Thymus (tissue), 11 donors: Measurements from ENCODE around the gene RHD. TPM values are rescaled to one million over a fixed set of nuclear protein-coding genes. Genes with fewer than 3 reads are reported as not detected.
"Not testable (repeated sequence)": the region's sequence is repeated elsewhere in the genome, so short reads cannot be mapped to it uniquely, and the experiment has no call there.

Experiments used
- DNase-seq, 9 donors: peaks; one replicate each; pipeline ENCODE4 v3.0.0-alpha.2; 2013; ENCODE audit warnings: low spot score in 9 of 9, low read depth in 6 of 9, missing footprints in 1 of 9
- H3K27ac ChIP-seq, 2 donors: one replicate each; pipeline ENCODE4 v1.5.1; 2013; ENCODE audit warnings: control low read depth in 1 of 2, low read depth in 1 of 2, low read length in 1 of 2, mild to moderate bottlenecking in 1 of 2, moderate library complexity in 1 of 2
- H3K27me3 ChIP-seq, 2 donors: one replicate each; pipeline ENCODE4 v1.5.1; 2013; ENCODE audit warnings: low read length in 1 of 2; ENCODE audit not compliant: control insufficient read depth in 2 of 2, insufficient read depth in 1 of 2
- H3K36me3 ChIP-seq, 2 donors: one replicate each; pipeline ENCODE4 v1.5.1; 2013; ENCODE audit warnings: low read length in 1 of 2, mild to moderate bottlenecking in 1 of 2, moderate library complexity in 1 of 2; ENCODE audit not compliant: control insufficient read depth in 2 of 2, insufficient read depth in 2 of 2
- H3K4me1 ChIP-seq, 2 donors: one replicate each; pipeline ENCODE4 v1.5.1; 2013; ENCODE audit warnings: low read length in 2 of 2; ENCODE audit not compliant: control insufficient read depth in 2 of 2, insufficient read depth in 2 of 2
- H3K4me3 ChIP-seq, 2 donors: one replicate each; pipeline ENCODE4 v1.5.1; 2013; ENCODE audit warnings: low read length in 2 of 2, control low read depth in 1 of 2, mild to moderate bottlenecking in 1 of 2
- H3K9me3 ChIP-seq, 2 donors: one replicate each; pipeline ENCODE4 v1.5.1; 2013; ENCODE audit warnings: low read length in 1 of 2, mild to moderate bottlenecking in 1 of 2; ENCODE audit not compliant: control insufficient read depth in 2 of 2, insufficient read depth in 1 of 2
- WGBS: extraction: QIAGEN DNeasy Blood & Tissue Kit; methylation state at CpG from one replicate; pipeline ENCODE4 v1.1.7; 2013; 5-methylcytosine and 5-hydroxymethylcytosine counted together
- polyA plus RNA-seq: library from polyadenylated mRNA; stranded (reverse); fragments of 200-250 nt; gene quantifications from one replicate; pipeline ENCODE4 v1.2.3, GENCODE V29; 2013
- total RNA-seq: library from RNA; stranded (reverse); fragments of 120-200 nt; gene quantifications from one replicate; pipeline ENCODE4 v1.2.4, GENCODE V29; 2013
- donor health status: healthy.

The RHD gene
- total and polyA plus RNA-seq, 2 donors = 0.09 to 0.61 TPM

DNA sequence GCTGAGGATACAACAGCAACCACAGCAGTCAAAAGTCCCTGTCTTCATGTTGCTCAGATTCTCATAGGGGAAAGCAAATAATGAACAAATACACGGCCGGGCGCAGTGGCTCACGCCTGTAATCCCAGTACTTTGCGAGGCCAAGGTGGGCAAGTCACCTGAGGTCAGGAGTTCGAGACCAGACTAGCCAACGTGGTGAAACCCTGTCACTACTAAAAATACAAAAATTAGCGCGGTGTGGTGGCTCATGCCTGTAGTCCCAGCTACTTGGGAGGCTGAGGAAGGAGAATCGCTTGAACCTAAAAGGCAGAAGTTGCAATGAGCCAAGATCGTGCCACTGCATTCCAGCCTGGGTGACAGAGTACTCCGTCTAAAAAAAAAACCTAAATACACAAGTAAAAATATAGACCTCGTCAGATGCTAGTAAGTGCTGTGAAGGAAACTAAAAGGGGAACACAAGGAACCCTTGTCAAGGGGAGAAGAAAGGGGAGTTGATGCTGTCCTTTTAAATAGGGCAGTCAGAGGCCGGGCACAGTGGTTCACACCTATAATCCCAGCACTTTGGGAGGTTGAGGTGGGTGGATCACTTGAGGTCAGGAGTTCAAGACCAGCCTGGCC lies 4.1 kb upstream of the RHD start:
- not testable (repeated sequence) for H3K36me3 ChIP-seq, H3K27me3 ChIP-seq, H3K4me1 ChIP-seq, H3K9me3 ChIP-seq, DNase-seq
- peak overlapping the region; percentile 30 to 47 for H3K4me3 ChIP-seq
- H3K27ac ChIP-seq = peak overlapping the region in 1 of 2 donors; percentile 70
- 32% methylated on average over 14 of the region's 14 CpGs for WGBS

DNA sequence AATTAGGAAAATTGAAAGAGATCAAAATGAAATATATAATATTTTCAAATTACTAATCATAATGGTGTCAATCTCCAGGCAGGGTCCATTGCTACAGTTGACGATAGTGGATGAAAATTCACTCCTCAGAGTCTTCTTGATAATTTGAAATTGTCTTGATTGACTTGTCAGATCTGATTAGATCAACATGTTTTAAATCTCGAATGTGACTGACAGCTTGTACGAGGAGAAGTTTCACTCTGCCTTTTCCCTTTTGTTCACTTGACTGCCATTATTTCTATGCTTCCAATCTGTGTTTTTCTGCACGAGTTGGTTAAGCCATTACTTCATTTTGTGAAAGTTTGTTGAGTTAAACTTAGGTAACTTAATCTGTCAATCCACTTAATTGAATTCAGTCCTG lies 3.3 kb downstream of the RHD start:
- not testable (repeated sequence) for H3K27ac ChIP-seq, DNase-seq, H3K27me3 ChIP-seq, H3K4me3 ChIP-seq, H3K4me1 ChIP-seq, H3K36me3 ChIP-seq, H3K9me3 ChIP-seq
- 91% methylated on average over 4 of the region's 4 CpGs for WGBS

DNA sequence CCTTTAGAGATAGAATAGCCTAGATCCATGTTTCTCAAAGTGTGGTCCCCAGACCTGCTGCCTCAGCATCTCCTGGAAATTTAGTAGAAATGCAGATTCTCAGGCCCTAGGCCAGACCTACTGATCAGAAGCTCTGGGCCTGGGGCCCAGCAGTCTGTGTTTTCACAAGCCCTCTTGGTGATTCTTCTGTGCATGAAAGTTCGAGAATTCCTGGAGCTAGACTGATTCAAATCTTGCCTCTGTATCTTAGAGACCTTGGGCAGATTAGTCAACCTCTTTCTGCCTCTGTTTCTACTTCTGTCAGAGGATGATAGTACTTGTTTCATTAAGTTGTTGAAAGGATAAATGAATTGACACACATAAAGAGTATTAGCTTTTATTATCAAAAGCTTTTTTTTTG lies 5.0 kb downstream of the RHD start:
- H3K27ac ChIP-seq, H3K36me3 ChIP-seq, H3K27me3 ChIP-seq, H3K4me1 ChIP-seq, DNase-seq, H3K9me3 ChIP-seq, H3K4me3 ChIP-seq: not testable (repeated sequence)
- 96% methylated on average over 1 of the region's 1 CpG for WGBS

DNA sequence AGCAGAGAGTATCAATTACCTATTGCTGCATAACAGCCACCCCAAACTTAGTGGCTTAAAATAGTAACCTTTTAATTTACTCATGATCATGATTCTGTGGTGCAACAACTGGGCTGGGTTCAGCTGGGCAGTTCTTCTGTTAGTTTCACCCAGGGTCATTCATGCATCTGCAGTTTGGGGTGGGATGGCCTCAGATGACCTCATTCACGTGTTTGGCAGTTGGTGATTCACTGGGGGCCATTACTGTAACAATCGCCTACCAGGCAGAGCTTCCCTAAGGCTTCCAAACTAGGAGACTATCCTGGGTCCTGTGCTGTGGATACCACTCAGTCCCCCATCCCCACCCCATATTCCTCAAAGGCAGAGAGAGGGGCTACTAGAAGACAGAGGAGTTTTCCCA lies 6.0 kb downstream of the RHD start:
- 82% methylated on average over 2 of the region's 2 CpGs for WGBS
- not testable (repeated sequence) for H3K4me1 ChIP-seq, DNase-seq, H3K27ac ChIP-seq, H3K4me3 ChIP-seq, H3K27me3 ChIP-seq, H3K9me3 ChIP-seq, H3K36me3 ChIP-seq

DNA sequence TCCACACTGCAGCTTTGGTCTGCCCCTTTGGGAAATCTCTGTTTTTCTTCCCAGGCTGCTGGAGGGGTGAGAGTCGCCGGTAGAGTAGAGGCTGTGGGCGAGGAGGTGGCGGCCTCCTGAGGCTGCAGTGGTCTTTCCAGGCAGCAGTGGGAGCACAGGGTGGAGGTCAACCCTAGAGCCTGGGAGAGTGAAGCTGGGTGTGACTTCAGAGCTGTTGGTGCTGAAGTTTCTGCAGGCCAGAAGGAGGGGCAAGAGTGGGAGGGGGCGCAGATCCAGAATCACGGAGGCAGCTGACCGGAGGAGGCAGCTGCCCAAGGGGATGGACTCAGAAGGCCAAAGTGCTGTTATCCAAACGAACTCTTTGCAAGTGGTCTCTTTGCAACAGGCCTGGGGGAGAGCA lies 6.5 kb downstream of the RHD start:
- H3K27ac ChIP-seq, H3K4me3 ChIP-seq, H3K36me3 ChIP-seq, H3K27me3 ChIP-seq, DNase-seq, H3K9me3 ChIP-seq, H3K4me1 ChIP-seq: not testable (repeated sequence)
- WGBS = 93% methylated on average over 4 of the region's 8 CpGs

DNA sequence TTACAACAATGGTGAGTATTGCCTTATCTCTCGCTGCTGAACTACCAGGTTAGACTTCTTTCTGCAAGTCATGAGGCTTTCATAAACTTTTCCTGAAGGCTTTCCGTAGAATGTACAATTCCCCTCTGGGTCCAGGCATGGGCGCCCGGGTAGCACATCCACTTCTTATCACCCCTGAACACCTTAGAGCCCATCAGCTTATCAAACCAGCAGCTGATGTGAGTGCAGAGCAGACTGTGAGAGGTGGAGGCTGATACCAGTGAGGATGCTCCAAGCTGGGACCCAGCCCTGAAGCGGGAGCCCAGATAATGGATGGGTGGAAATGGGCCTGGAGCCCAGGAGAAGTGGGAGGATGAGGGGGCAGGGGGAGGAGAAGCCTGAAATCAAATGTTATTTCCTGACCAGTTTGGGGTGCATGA lies 7.4 kb downstream of the RHD start:
- H3K27me3 ChIP-seq, H3K4me1 ChIP-seq, H3K4me3 ChIP-seq, DNase-seq, H3K27ac ChIP-seq, H3K36me3 ChIP-seq, H3K9me3 ChIP-seq: not testable (repeated sequence)
- 87% methylated on average over 4 of the region's 5 CpGs for WGBS

DNA sequence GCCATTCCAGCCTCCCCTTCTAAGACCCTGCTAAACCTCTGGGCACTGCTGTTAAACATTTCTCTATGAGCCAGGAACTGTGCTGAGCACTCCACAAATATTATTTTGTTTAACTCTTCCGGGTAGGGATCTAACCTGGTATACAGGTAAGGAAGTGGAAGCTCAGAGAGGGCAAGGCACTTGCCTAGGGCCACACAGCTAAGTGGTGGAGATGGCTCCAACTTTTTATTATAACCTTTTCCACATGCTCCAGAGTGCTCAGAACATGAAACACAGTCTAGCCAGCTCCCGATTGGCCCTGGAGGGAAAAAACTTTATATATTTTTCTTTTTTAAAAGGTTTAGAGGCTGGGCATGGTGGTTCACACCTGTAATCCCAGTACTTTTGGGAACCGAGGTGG lies 13.6 kb downstream of the RHD start:
- H3K4me3 ChIP-seq, H3K36me3 ChIP-seq, DNase-seq, H3K27me3 ChIP-seq, H3K27ac ChIP-seq, H3K4me1 ChIP-seq, H3K9me3 ChIP-seq: not testable (repeated sequence)
- whole genome bisulfite sequencing = 97% methylated on average over 3 of the region's 3 CpGs

DNA sequence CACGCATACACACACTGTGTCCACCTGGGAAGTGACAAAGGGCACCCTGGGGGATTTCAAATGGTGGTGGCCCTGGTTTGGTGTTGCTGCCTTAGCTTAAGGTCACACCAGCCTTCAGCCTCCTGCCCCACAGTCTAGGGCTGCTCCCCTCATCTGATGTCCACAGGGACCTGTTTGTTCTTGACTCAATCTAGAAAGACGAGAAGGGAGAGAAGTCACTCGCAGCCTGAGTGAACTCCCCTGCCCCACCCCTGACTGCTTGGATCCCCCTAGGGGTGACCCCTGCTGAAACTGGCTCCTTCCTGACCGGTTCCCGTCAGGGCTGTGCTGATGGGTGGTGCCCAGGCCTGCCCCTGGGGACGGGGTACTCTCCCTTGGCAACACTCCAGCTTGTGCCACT lies 14.9 kb downstream of the RHD start:
- DNase-seq, H3K27me3 ChIP-seq, H3K36me3 ChIP-seq, H3K4me3 ChIP-seq, H3K9me3 ChIP-seq, H3K4me1 ChIP-seq: not testable (repeated sequence)
- peak overlapping the region in 1 of 2 donors; percentile 20 for H3K27ac ChIP-seq
- WGBS = 93% methylated on average over 5 of the region's 6 CpGs

DNA sequence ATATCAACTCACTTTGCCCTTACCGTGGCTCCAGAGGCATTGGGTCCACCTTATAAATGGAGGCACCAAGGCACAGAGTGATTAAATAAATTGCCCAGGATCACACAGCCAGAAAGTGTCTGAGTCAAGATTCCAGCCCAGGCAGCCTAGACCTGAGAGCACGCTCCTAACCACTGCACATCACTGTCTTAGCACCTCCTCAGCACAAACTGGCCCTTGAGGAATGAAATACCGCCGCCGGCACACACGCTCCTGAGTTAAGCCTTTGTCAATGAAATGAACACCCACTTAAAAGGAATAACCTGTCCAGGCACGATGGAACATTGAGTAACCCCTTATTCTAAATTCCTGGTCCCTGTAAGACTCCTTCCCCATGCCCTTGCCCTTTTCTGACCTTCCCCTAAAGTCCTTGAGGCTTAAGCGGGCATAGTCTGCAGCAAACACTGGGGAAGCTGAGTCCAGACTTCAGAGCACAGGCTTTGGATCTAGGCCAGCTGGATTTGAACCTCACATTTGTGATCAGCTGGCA lies 16.3 kb downstream of the RHD start:
- not testable (repeated sequence) for H3K27ac ChIP-seq, H3K4me3 ChIP-seq, H3K36me3 ChIP-seq, H3K4me1 ChIP-seq, DNase-seq, H3K27me3 ChIP-seq, H3K9me3 ChIP-seq
- 99% methylated on average over 4 of the region's 8 CpGs for WGBS

DNA sequence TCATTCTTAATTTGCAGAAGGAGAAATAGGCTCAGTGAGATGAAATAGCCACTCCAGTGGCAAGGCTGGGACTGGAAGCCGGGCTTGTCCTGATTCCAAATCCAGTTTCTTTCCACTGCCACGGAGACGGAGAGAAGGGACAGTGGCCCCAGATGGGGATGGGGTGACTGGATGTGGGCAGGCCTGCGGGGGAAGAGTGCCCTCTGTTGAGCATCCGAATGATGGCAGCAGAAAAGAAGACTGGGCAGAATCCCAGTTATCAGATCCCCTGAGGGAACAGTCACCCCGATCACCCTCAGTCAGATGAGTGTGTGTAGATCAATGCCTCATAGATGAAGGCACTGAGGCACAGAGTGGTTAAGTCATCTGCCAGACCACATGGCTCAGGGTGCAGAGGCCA lies 17.7 kb downstream of the RHD start:
- H3K9me3 ChIP-seq, DNase-seq, H3K4me3 ChIP-seq, H3K27ac ChIP-seq, H3K27me3 ChIP-seq, H3K36me3 ChIP-seq, H3K4me1 ChIP-seq: not testable (repeated sequence)
- 41% methylated on average over 5 of the region's 6 CpGs for WGBS
